Heart right ventricle (tissue), 16 donors: ENCODE measurements around the gene SLC12A8. TPM values are rescaled to one million over a fixed set of nuclear protein-coding genes. Genes with fewer than 3 reads are reported as not detected.

Source experiments
- ATAC-seq, 8 donors: fragments of 200-7000 bp; cut with Tn5 transposase; one replicate each; pipeline ENCODE4 v1.9.1; 2020; ENCODE audit warnings: mild to moderate bottlenecking in 8 of 8, moderate library complexity in 8 of 8, moderate number of reproducible peaks in 1 of 8
- DNase-seq, 2 donors: peaks; one replicate each; pipeline ENCODE4 v3.0.0-alpha.2; 2020
- H3K27ac ChIP-seq, 10 donors: fragments of 200-600 bp; sonication (generic) in 2 of 10; one replicate each; pipeline versions ENCODE4 v1.5.0 to v1.8.0; 2020 to 2022; ENCODE audit warnings: mild to moderate bottlenecking in 3 of 10
- H3K27me3 ChIP-seq, 7 donors: fragments of 200-600 bp; one replicate each; pipeline ENCODE4 v1.8.0; 2021 to 2022; ENCODE audit warnings: mild to moderate bottlenecking in 2 of 7
- H3K36me3 ChIP-seq, 9 donors: fragments of 200-600 bp; sonication (generic) in 1 of 9; one replicate each; pipeline versions ENCODE4 v1.5.0 to v1.8.0; 2020 to 2022; ENCODE audit warnings: mild to moderate bottlenecking in 2 of 9
- H3K4me1 ChIP-seq, 9 donors: fragments of 200-600 bp; sonication (generic) in 1 of 9; one replicate each; pipeline versions ENCODE4 v1.5.0 to v1.8.0; 2020 to 2022; ENCODE audit warnings: mild to moderate bottlenecking in 4 of 9
- H3K4me3 ChIP-seq, 10 donors: fragments of 200-600 bp; sonication (generic) in 2 of 10; one replicate each; pipeline versions ENCODE4 v1.5.0 to v1.8.0; 2020 to 2022; ENCODE audit warnings: mild to moderate bottlenecking in 7 of 10, moderate library complexity in 2 of 10
- H3K9me3 ChIP-seq, 11 donors: fragments of 200-600 bp in 10 of 11; sonication (generic) in 2 of 11; one replicate each; pipeline versions ENCODE4 v1.5.0 to v1.8.0; 2013 to 2022; ENCODE audit warnings: mild to moderate bottlenecking in 2 of 11, control low read depth in 1 of 11, moderate library complexity in 1 of 11
- CTCF ChIP-seq, 9 donors: fragments of 200-600 bp; sonication (generic) in 2 of 9; IDR thresholded peaks; one replicate each; pipeline versions ENCODE4 v1.5.0 to v1.8.0; 2021 to 2022; ENCODE audit warnings: antibody characterized with exemption in 9 of 9, mild to moderate bottlenecking in 5 of 9, moderate library complexity in 1 of 9
- WGBS, 2 donors: extraction: QIAGEN DNeasy Blood & Tissue Kit; methylation state at CpG; one replicate each; pipeline ENCODE4 v1.1.7; 2013; ENCODE audit warnings: inconsistent platforms in 1 of 2; 5-methylcytosine and 5-hydroxymethylcytosine counted together
- intact Hi-C, 10 donors: fragments of 100-400 bp; cut with DNase I; formaldehyde crosslinking; loops; one replicate each; pipeline versions ENCODE4 v1.11.1 to v1.14.2; 2022
- polyA plus RNA-seq, 2 donors: library from polyadenylated mRNA; stranded (reverse); fragments of 200-250 nt; gene quantifications; one replicate each; pipeline ENCODE4 v1.2.3, GENCODE V29; 2013
- total RNA-seq, 10 donors: library from RNA; stranded (reverse); fragmentation: NEBNext Ultra II Directional in 3 of 10; extraction: Animal tissue kit (Norgen Biotek cat#: 25700) in 3 of 10; gene quantifications; one replicate each; pipeline versions ENCODE4 v1.2.1 to v1.2.4, GENCODE V29; 2021 to 2023
- donor health status: Arrhythmogenic right ventricular cardiomyopathy.
- donor health status: ischemic (EF 13 %, LVEDD 7.1; RV severe dilation, severe dysfunction).
- donor health status: healthy with polysubstance abuse.
- donor health status: DM: no; HTN: yes; CAD: no.
- donor health status: DM: no; HTN: no; CAD: no.
- donor health status: ischemic (EF 25% LVEDD 6.9; RV normal size, moderate dysfunction).
- donor health status: ischemic (EF 25% LVEDD 5.7; RV mildly dilated, moderate dysfunction).
- donor health status: healthy.
- donor health status: DM: yes; HTN: yes; CAD: no.
- donor health status: Ischemic cardiomyopathy.
- donor health status: ischemic (EF 35%, LVEDD 5.7; RV mildly dilated, moderate dysfunction).
- donor health status: nonischemic (EF 11% LVEDD 7.7; RV severe dilation, severe dysfunction).
- donor health status: DM: yes; HTN: yes; CAD: no.
- donor health status: PGD.
- donor health status: ischemic (EF 29% LVEDD 5.4; RV normal size, mild dysfunction).
- donor health status: nonischemic (EF 23%, LVEDD 6.1; RV moderate dilation, normal function).

SLC12A8 gene
- total and polyA plus RNA-seq, 12 donors = 0.09 to 0.88 (median 0.40) TPM; not detected in 1

- no peak for ATAC-seq
- no peak overlapping the region for H3K4me3 ChIP-seq
- H3K9me3 ChIP-seq = no peaks in the 10 kb centered on the region
- WGBS, 2 donors = 95% methylated on average over 7 of the region's 7 CpGs
- no peaks in the 10 kb centered on the region for H3K36me3 ChIP-seq
- no peak for DNase-seq
- intact Hi-C loops = loop anchor here in 1 of 10 donors (10.0 kb wide), 1 partner anchor 245 kb away; no protein-coding TSS in a partner anchor
- peaks cover 0 to 13% (median 3%) of the 10 kb centered on the region in 9 donors for H3K4me1 ChIP-seq
- H3K27me3 ChIP-seq = no peaks in the 10 kb centered on the region
- no peak for TF ChIP-seq CTCF (IDR thresholded peaks at IDR 0.05)
- no peak overlapping the region for H3K27ac ChIP-seq
Measured at GRCh38 chr3:125189378-125190165, 23.0 kb downstream of the SLC12A8 start.

GRCh38 chr3:125188955-125189354, 23.6 kb downstream of the SLC12A8 start:
- no peaks in the 10 kb centered on the region for H3K27me3 ChIP-seq
- H3K27ac ChIP-seq = no peak overlapping the region
- ATAC-seq = no peak
- H3K9me3 ChIP-seq = no peaks in the 10 kb centered on the region
- peaks cover 0 to 13% (median 3%) of the 10 kb centered on the region in 9 donors for H3K4me1 ChIP-seq
- no peak for DNase-seq
- intact Hi-C loops = no loop called here
- 97 to 99% methylated on average over 2 of the region's 2 CpGs for WGBS, 2 donors
- H3K36me3 ChIP-seq = no peaks in the 10 kb centered on the region
- TF ChIP-seq CTCF (IDR thresholded peaks at IDR 0.05) = no peak
- no peak overlapping the region for H3K4me3 ChIP-seq

- no peak for ATAC-seq
- Histone ChIP-seq H3K9me3 (no peaks in the 10 kb centered on the region), H3K36me3 (no peaks in the 10 kb centered on the region), H3K27ac (no peak overlapping the region), H3K27me3 (no peaks in the 10 kb centered on the region), H3K4me3 (no peak overlapping the region), H3K4me1 (peaks cover 0 to 13% (median 3%) of the 10 kb centered on the region in 9 donors)
- DNase-seq = no peak
- 60 to 68% methylated on average over 5 of the region's 5 CpGs for WGBS, 2 donors
- intact Hi-C loops = no loop called here
- no peak for TF ChIP-seq CTCF (IDR thresholded peaks at IDR 0.05)
Measured at GRCh38 chr3:125187599-125187910, 25.0 kb downstream of the SLC12A8 start.

- ATAC-seq = no peak
- Histone ChIP-seq H3K27ac (no peak overlapping the region), H3K4me3 (no peak overlapping the region), H3K4me1 (peaks cover 0 to 13% (median 3%) of the 10 kb centered on the region in 9 donors), H3K9me3 (no peaks in the 10 kb centered on the region), H3K36me3 (no peaks in the 10 kb centered on the region), H3K27me3 (no peaks in the 10 kb centered on the region)
- no peak for TF ChIP-seq CTCF (IDR thresholded peaks at IDR 0.05)
- DNase-seq = no peak
- WGBS, 2 donors = 92 to 93% methylated on average over 20 of the region's 20 CpGs
- intact Hi-C loops = no loop called here
Measured at GRCh38 chr3:125186800-125187598, 25.5 kb downstream of the SLC12A8 start.
